DOHH2 (cell line): Measurements from ENCODE around the gene MYO7B.

Experiments
- EZH2phosphoT487 ChIP-seq: fragments of 200-600 bp; sonication (generic); IDR thresholded peaks from 2 replicates; pipeline ENCODE4 v1.6.1; 2017; ENCODE audit warnings: borderline replicate concordance, mild to moderate bottlenecking, antibody characterized with exemption, low read length, moderate library complexity, mixed read lengths
- TF ChIP-seq, protein P1 (sequence below): fragments of 200-600 bp; sonication (generic); IDR thresholded peaks from one replicate; pipeline ENCODE4 v1.5.1; 2014; ENCODE audit warnings: antibody characterized with exemption, mild to moderate bottlenecking, low read depth, low read length; ENCODE audit not compliant: poor library complexity, severe bottlenecking

DNA sequence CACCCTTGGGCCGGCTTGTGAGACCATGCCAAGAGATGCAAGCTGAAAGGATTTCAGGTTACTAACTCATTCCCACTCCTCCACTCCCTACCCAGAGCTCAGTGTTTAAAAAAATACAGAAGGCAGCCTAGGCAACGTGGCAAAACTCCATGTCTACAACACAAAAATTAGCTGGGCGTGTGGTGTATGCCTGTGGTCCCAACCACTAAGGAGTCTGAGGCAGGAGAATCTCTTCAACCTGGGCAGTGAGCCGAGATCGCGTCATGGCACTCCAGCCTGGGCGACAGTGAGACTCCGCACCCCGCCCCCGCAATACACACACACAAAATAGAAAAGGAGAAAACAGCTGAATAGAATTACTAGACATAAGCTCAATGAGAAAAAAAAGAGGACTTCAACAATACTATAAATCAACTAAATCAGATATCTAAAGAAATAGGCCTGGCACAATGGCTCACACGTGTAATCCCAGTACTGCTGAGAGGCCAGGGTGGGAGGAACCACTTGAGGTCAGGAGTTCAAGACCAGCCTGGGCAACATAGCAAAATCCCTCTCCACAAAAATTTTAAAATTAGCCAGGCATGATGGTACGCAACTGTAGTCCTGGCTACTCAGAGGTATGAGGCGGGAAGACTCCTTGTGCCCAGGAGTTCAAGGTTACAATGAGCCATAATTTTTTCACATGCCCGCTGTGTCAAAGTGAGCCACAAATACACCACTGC is 19.3 kb upstream of the MYO7B start:
- TF ChIP-seq, protein P1, sequence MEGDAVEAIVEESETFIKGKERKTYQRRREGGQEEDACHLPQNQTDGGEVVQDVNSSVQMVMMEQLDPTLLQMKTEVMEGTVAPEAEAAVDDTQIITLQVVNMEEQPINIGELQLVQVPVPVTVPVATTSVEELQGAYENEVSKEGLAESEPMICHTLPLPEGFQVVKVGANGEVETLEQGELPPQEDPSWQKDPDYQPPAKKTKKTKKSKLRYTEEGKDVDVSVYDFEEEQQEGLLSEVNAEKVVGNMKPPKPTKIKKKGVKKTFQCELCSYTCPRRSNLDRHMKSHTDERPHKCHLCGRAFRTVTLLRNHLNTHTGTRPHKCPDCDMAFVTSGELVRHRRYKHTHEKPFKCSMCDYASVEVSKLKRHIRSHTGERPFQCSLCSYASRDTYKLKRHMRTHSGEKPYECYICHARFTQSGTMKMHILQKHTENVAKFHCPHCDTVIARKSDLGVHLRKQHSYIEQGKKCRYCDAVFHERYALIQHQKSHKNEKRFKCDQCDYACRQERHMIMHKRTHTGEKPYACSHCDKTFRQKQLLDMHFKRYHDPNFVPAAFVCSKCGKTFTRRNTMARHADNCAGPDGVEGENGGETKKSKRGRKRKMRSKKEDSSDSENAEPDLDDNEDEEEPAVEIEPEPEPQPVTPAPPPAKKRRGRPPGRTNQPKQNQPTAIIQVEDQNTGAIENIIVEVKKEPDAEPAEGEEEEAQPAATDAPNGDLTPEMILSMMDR = no peak
- TF ChIP-seq EZH2phosphoT487 = no peak
